Liver (tissue), 3 donors: Measurements from ENCODE around the gene ZNF536.

Source experiments
- GABPA ChIP-seq, 2 donors: IDR thresholded peaks in 1 of 2; conservative IDR thresholded peaks in 1 of 2; 2 replicates each; pipeline ENCODE4 v1.6.1; 2016; ENCODE audit warnings: antibody characterized with exemption in 2 of 2, mild to moderate bottlenecking in 1 of 2, moderate library complexity in 1 of 2
- YY1 ChIP-seq: IDR thresholded peaks from 2 replicates; pipeline ENCODE4 v1.6.1; 2016; ENCODE audit warnings: antibody characterized with exemption, mild to moderate bottlenecking
- TF ChIP-seq, protein P1 (sequence below): fragments of 150-350 bp; IDR thresholded peaks from 2 replicates; pipeline ENCODE4 v1.5.1; 2017; ENCODE audit warnings: improper control_type of control experiment, low read depth, low read length; ENCODE audit not compliant: missing input control
- TF ChIP-seq, protein P2 (sequence below): IDR thresholded peaks from 2 replicates; pipeline ENCODE4 v1.6.1; 2016; ENCODE audit warnings: antibody characterized with exemption
- donor health status: healthy.
- donor health status: healthy.

GRCh38 chr19:30408734-30409301 is 36.6 kb downstream of the ZNF536 start:
- TF ChIP-seq YY1: no peak
- TF ChIP-seq, protein P1, sequence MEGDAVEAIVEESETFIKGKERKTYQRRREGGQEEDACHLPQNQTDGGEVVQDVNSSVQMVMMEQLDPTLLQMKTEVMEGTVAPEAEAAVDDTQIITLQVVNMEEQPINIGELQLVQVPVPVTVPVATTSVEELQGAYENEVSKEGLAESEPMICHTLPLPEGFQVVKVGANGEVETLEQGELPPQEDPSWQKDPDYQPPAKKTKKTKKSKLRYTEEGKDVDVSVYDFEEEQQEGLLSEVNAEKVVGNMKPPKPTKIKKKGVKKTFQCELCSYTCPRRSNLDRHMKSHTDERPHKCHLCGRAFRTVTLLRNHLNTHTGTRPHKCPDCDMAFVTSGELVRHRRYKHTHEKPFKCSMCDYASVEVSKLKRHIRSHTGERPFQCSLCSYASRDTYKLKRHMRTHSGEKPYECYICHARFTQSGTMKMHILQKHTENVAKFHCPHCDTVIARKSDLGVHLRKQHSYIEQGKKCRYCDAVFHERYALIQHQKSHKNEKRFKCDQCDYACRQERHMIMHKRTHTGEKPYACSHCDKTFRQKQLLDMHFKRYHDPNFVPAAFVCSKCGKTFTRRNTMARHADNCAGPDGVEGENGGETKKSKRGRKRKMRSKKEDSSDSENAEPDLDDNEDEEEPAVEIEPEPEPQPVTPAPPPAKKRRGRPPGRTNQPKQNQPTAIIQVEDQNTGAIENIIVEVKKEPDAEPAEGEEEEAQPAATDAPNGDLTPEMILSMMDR: no peak
- TF ChIP-seq GABPA (IDR thresholded peaks at IDR 0.05 in 1 of 2, conservative IDR thresholded peaks at IDR 0.05 in 1 of 2): no peak
- TF ChIP-seq, protein P2, sequence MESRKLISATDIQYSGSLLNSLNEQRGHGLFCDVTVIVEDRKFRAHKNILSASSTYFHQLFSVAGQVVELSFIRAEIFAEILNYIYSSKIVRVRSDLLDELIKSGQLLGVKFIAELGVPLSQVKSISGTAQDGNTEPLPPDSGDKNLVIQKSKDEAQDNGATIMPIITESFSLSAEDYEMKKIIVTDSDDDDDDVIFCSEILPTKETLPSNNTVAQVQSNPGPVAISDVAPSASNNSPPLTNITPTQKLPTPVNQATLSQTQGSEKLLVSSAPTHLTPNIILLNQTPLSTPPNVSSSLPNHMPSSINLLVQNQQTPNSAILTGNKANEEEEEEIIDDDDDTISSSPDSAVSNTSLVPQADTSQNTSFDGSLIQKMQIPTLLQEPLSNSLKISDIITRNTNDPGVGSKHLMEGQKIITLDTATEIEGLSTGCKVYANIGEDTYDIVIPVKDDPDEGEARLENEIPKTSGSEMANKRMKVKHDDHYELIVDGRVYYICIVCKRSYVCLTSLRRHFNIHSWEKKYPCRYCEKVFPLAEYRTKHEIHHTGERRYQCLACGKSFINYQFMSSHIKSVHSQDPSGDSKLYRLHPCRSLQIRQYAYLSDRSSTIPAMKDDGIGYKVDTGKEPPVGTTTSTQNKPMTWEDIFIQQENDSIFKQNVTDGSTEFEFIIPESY: no peak
